ENCODE measurements around the gene EIF4B. TPM values are rescaled to one million over a fixed set of nuclear protein-coding genes. Genes with fewer than 3 reads are reported as not detected.

Gene EIF4B
- total RNA-seq, 1 donor from 2014 or later, result 833 TPM

DNA sequence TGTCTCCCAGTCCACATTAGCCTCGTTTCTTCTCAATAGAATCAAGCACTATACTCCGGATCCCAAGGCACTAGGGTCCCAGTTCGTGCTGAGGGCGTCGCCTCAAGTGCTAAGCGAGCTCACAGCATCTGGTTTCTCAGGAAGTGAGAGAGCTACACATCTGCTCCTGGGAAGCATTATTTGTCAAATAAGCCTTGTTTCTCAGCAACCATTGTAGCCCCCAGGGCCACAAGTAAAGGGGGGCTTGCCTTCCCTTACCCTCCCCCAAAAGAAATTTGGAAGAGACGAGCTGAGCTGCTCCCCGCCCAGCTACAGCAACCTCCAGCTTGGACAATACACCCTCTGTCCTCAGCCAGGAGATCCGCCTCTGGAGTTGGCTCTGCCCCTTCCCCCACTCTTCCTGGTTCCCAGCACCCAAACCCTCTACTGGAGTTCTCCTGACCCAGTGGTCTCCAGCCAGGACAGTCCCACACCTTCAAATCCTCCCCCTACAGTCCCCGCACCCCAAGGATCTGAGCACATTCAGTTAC is 37.9 kb downstream of the EIF4B start:
- no peaks in the 10 kb centered on the region for H3K36me3 ChIP-seq
- peaks cover 31% of the 10 kb centered on the region for H4K20me1 ChIP-seq (ENCODE audit: low read depth)
- Mint-ChIP-seq H3K27me3 (ENCODE audit: insufficient read depth, low read depth) (peaks cover 19% of the 10 kb centered on the region), H3K4me1 (peaks cover 33% of the 10 kb centered on the region), H3K9me3 (no peaks in the 10 kb centered on the region), H3K36me3 (peaks cover 13% of the 10 kb centered on the region), H3K27ac (no peak overlapping the region), H3K4me3 (peak overlapping the region; percentile 96)
- no peak overlapping the region for H3K27ac ChIP-seq
- H2AFZ ChIP-seq (replicated peaks), result no peak overlapping the region
- DNase-seq (ENCODE audit: low spot score), result no peak
- H3K9me3 ChIP-seq (ENCODE audit: low read depth), result no peaks in the 10 kb centered on the region
- no peak overlapping the region for H3K4me2 ChIP-seq
- no peak overlapping the region for H3K4me3 ChIP-seq
- H3F3A ChIP-seq (ENCODE audit: low read depth), result peaks cover 65% of the 10 kb centered on the region
- no peak for TF ChIP-seq CTCF (IDR thresholded peaks at IDR 0.05)
- TF ChIP-seq EZH2 (IDR thresholded peaks at IDR 0.05), result no peak
- no peak for TF ChIP-seq EZH2phosphoT487 (IDR thresholded peaks at IDR 0.05)
- peaks cover 32% of the 10 kb centered on the region for H3K4me1 ChIP-seq
- no peak overlapping the region for H3K9ac ChIP-seq
- peaks cover 18% of the 10 kb centered on the region for H3K27me3 ChIP-seq
- no peaks in the 10 kb centered on the region for H3K79me2 ChIP-seq (ENCODE audit: low read depth)

- no peak overlapping the region for H2AFZ ChIP-seq (replicated peaks)
- TF ChIP-seq CTCF (IDR thresholded peaks at IDR 0.05) (no peak), EZH2phosphoT487 (IDR thresholded peaks at IDR 0.05) (no peak), EZH2 (IDR thresholded peaks at IDR 0.05) (no peak)
- H3K27ac ChIP-seq, result no peak overlapping the region
- Mint-ChIP-seq H3K4me3 (peak overlapping the region; percentile 96), H3K36me3 (peaks cover 9% of the 10 kb centered on the region), H3K27me3 (ENCODE audit: insufficient read depth, low read depth) (peaks cover 19% of the 10 kb centered on the region), H3K9me3 (no peaks in the 10 kb centered on the region), H3K4me1 (peaks cover 41% of the 10 kb centered on the region), H3K27ac (peak overlapping the region; percentile 29)
- peaks cover 34% of the 10 kb centered on the region for H4K20me1 ChIP-seq (ENCODE audit: low read depth)
- H3K79me2 ChIP-seq (ENCODE audit: low read depth), result no peaks in the 10 kb centered on the region
- peaks cover 65% of the 10 kb centered on the region for H3F3A ChIP-seq (ENCODE audit: low read depth)
- no peaks in the 10 kb centered on the region for H3K9me3 ChIP-seq (ENCODE audit: low read depth)
- no peak overlapping the region for H3K4me2 ChIP-seq
- H3K4me3 ChIP-seq, result no peak overlapping the region
- H3K9ac ChIP-seq, result no peak overlapping the region
- peaks cover 18% of the 10 kb centered on the region for H3K27me3 ChIP-seq
- peaks cover 42% of the 10 kb centered on the region for H3K4me1 ChIP-seq
- H3K36me3 ChIP-seq, result no peaks in the 10 kb centered on the region
- no peak for DNase-seq (ENCODE audit: low spot score)
Measured at GRCh38 chr12:53044896-53045695, 38.8 kb downstream of the EIF4B start.

GRCh38 chr12:53045696-53046045 is 39.4 kb downstream of the EIF4B start:
- Histone ChIP-seq H3K27ac (no peak overlapping the region), H3K9ac (no peak overlapping the region)
- H3K4me1 Mint-ChIP-seq, result peaks cover 45% of the 10 kb centered on the region

More at GRCh38 chr12:53045696-53046045, 39.4 kb downstream of the EIF4B start:
- Histone ChIP-seq H3K9me3 (ENCODE audit: low read depth) (no peaks in the 10 kb centered on the region), H3K4me1 (peaks cover 47% of the 10 kb centered on the region), H2AFZ (replicated peaks) (no peak overlapping the region), H3F3A (ENCODE audit: low read depth) (peaks cover 65% of the 10 kb centered on the region), H4K20me1 (ENCODE audit: low read depth) (peaks cover 34% of the 10 kb centered on the region), H3K27me3 (peaks cover 18% of the 10 kb centered on the region), H3K4me3 (no peak overlapping the region), H3K36me3 (no peaks in the 10 kb centered on the region), H3K4me2 (peak overlapping the region; percentile 100), H3K79me2 (ENCODE audit: low read depth) (no peaks in the 10 kb centered on the region)
- DNase-seq (ENCODE audit: low spot score), result no peak
- peaks cover 9% of the 10 kb centered on the region for H3K36me3 Mint-ChIP-seq
- H3K4me3 Mint-ChIP-seq, result peak overlapping the region; percentile 96
- TF ChIP-seq CTCF (IDR thresholded peaks at IDR 0.05) (no peak), EZH2phosphoT487 (IDR thresholded peaks at IDR 0.05) (no peak), EZH2 (IDR thresholded peaks at IDR 0.05) (no peak)
- H3K9me3 Mint-ChIP-seq, result no peaks in the 10 kb centered on the region
- peaks cover 17% of the 10 kb centered on the region for H3K27me3 Mint-ChIP-seq (ENCODE audit: insufficient read depth, low read depth)
- H3K27ac Mint-ChIP-seq, result peak overlapping the region; percentile 29

Data from neural progenitor cell (in vitro differentiated cells).